ENCODE results near the gene ARHGAP28.

The ARHGAP28 gene

GRCh38 chr18:6784046-6784445 lies 54.5 kb downstream of the ARHGAP28 start:
- no peak for DNase-seq (ENCODE audit: low read depth)
- TF ChIP-seq CTCF (IDR thresholded peaks at IDR 0.05; ENCODE audit: low read length, missing control alignments) = no peak
- H3K4me3 ChIP-seq (replicated peaks; ENCODE audit: low read depth, low read length) = no peak overlapping the region

- TF ChIP-seq CTCF (IDR thresholded peaks at IDR 0.05; ENCODE audit: low read length, missing control alignments) = no peak
Observed at GRCh38 chr18:6785001-6785400, 55.5 kb downstream of the ARHGAP28 start.

GRCh38 chr18:6785411-6785810 lies 55.9 kb downstream of the ARHGAP28 start:
- TF ChIP-seq CTCF (IDR thresholded peaks at IDR 0.05; ENCODE audit: low read length, missing control alignments) = no peak

More at GRCh38 chr18:6785001-6785400, 55.5 kb downstream of the ARHGAP28 start:
- peak; percentile 16 for DNase-seq (ENCODE audit: low read depth)
- no peak overlapping the region for H3K4me3 ChIP-seq (replicated peaks; ENCODE audit: low read depth, low read length)

GRCh38 chr18:6792391-6792790 lies 62.9 kb downstream of the ARHGAP28 start:
- no peak overlapping the region for H3K4me3 ChIP-seq (replicated peaks; ENCODE audit: low read depth, low read length)
- TF ChIP-seq CTCF (IDR thresholded peaks at IDR 0.05; ENCODE audit: low read length, missing control alignments) = no peak

More at GRCh38 chr18:6785411-6785810, 55.9 kb downstream of the ARHGAP28 start:
- no peak overlapping the region for H3K4me3 ChIP-seq (replicated peaks; ENCODE audit: low read depth, low read length)
- DNase-seq (ENCODE audit: low read depth) = no peak

GRCh38 chr18:6793455-6793854 lies 63.9 kb downstream of the ARHGAP28 start:
- no peak for TF ChIP-seq CTCF (IDR thresholded peaks at IDR 0.05; ENCODE audit: low read length, missing control alignments)
- no peak for DNase-seq (ENCODE audit: low read depth)
- no peak overlapping the region for H3K4me3 ChIP-seq (replicated peaks; ENCODE audit: low read depth, low read length)

More at GRCh38 chr18:6792391-6792790, 62.9 kb downstream of the ARHGAP28 start:
- no peak for DNase-seq (ENCODE audit: low read depth)

- DNase-seq (ENCODE audit: low read depth) = no peak
- TF ChIP-seq CTCF (IDR thresholded peaks at IDR 0.05; ENCODE audit: low read length, missing control alignments) = no peak
- no peak overlapping the region for H3K4me3 ChIP-seq (replicated peaks; ENCODE audit: low read depth, low read length)
Observed at GRCh38 chr18:6793986-6794385, 64.5 kb downstream of the ARHGAP28 start.

- peak; percentile 16 for DNase-seq (ENCODE audit: low read depth)
- TF ChIP-seq CTCF (IDR thresholded peaks at IDR 0.05; ENCODE audit: low read length, missing control alignments) = no peak
- no peak overlapping the region for H3K4me3 ChIP-seq (replicated peaks; ENCODE audit: low read depth, low read length)
Observed at GRCh38 chr18:6795307-6795706, 65.8 kb downstream of the ARHGAP28 start.
